Measurements from ENCODE around the gene HIRIP3. TPM values are rescaled to one million over a fixed set of nuclear protein-coding genes. Genes with fewer than 3 reads are reported as not detected.

Gene HIRIP3
- total and polyA plus RNA-seq, 2 of the 8 experiments (the other 6 are each of a cell fraction or from before 2014, with no cell fraction given) = 11.9 to 18.5 TPM

- no peak for TF ChIP-seq CHD7 (IDR thresholded peaks at IDR 0.05; ENCODE audit: insufficient replicate concordance, low read length)
- no peak for TF ChIP-seq POLR2AphosphoS5 (IDR thresholded peaks at IDR 0.05; ENCODE audit: low read depth, low read length)
- no peak for TF ChIP-seq ATF2 (IDR thresholded peaks at IDR 0.05; ENCODE audit: low read length)
- no peak for TF ChIP-seq CTCF (IDR thresholded peaks at IDR 0.05; ENCODE audit: control extremely low read depth in 1 of 3, insufficient read depth in 1 of 3, low read depth in 1 of 3, low read length in 3 of 3)
- no peak for TF ChIP-seq GABPA (IDR thresholded peaks at IDR 0.05; ENCODE audit: borderline replicate concordance, insufficient read depth, low read length)
- no peak for TF ChIP-seq RAD21 (IDR thresholded peaks at IDR 0.05 in 1 of 2, conservative IDR thresholded peaks at IDR 0.05 in 1 of 2; ENCODE audit: low read depth in 2 of 2, low read length in 2 of 2)
- TF ChIP-seq JUN (IDR thresholded peaks at IDR 0.05; ENCODE audit: low read depth, low read length) = no peak
Measured at GRCh38 chr16:29991571-29991904, 3.9 kb downstream of the HIRIP3 start (continued).
